Psoas muscle (tissue), 8 donors: ENCODE results near the gene SULT1A1. TPM values are rescaled to one million over a fixed set of nuclear protein-coding genes. Genes with fewer than 3 reads are reported as not detected.
"Not testable (repeated sequence)": the region's sequence is repeated elsewhere in the genome, so short reads cannot be mapped to it uniquely, and the experiment has no call there.

Experiments used
- ATAC-seq, 4 donors: fragments of 200-7000 bp; cut with Tn5 transposase; one replicate each; pipeline ENCODE4 v1.9.1; 2020; ENCODE audit warnings: moderate library complexity in 3 of 4, mild to moderate bottlenecking in 2 of 4
- DNase-seq, 2 donors: peaks; one replicate each; pipeline ENCODE4 v3.0.0-alpha.2; 2020
- H3K27ac ChIP-seq: fragments of 200-600 bp; one replicate; pipeline ENCODE4 v1.8.0; 2022
- H3K27me3 ChIP-seq, 3 donors: fragments of 200-600 bp in 1 of 3; one replicate each; pipeline versions ENCODE4 v1.6.1 to v1.8.0; 2013 to 2022; ENCODE audit warnings: low read length in 2 of 3, mild to moderate bottlenecking in 2 of 3, moderate library complexity in 1 of 3; ENCODE audit not compliant: insufficient read depth in 3 of 3
- H3K36me3 ChIP-seq, 2 donors: fragments of 200-600 bp in 1 of 2; one replicate each; pipeline versions ENCODE4 v1.6.1 to v1.8.0; 2013 to 2022; ENCODE audit warnings: low read depth in 1 of 2, mild to moderate bottlenecking in 1 of 2, moderate library complexity in 1 of 2; ENCODE audit not compliant: insufficient read depth in 1 of 2
- H3K4me1 ChIP-seq: fragments of 200-600 bp; one replicate; pipeline ENCODE4 v1.8.0; 2022
- H3K4me3 ChIP-seq: fragments of 200-600 bp; one replicate; pipeline ENCODE4 v1.8.0; 2022; ENCODE audit warnings: mild to moderate bottlenecking
- H3K9me3 ChIP-seq: fragments of 200-600 bp; one replicate; pipeline ENCODE4 v1.8.0; 2022
- CTCF ChIP-seq: fragments of 200-600 bp; IDR thresholded peaks from one replicate; pipeline ENCODE4 v1.8.0; 2022; ENCODE audit warnings: antibody characterized with exemption
- WGBS, 3 donors: extraction: QIAGEN DNeasy Blood & Tissue Kit; methylation state at CpG; one replicate each; pipeline versions ENCODE4 v1.1.6 to v1.1.7; 2013; 5-methylcytosine and 5-hydroxymethylcytosine counted together
- intact Hi-C, 2 donors: fragments of 100-400 bp; cut with DNase I; formaldehyde crosslinking; loops; one replicate each; pipeline versions ENCODE4 v1.11.0 to v1.14.2; 2022
- polyA plus RNA-seq, 3 donors: library from polyadenylated mRNA; stranded (reverse); fragments of 200-250 nt; gene quantifications; one replicate each; pipeline ENCODE4 v1.2.3, GENCODE V29; 2013
- total RNA-seq, 4 donors: library from RNA; stranded (reverse); fragmentation: NEBNext Ultra II Directional in 2 of 4; extraction: Animal tissue kit (Norgen Biotek cat#: 25700) in 2 of 4; gene quantifications; one replicate each; pipeline versions ENCODE4 v1.2.1 to v1.2.4, GENCODE V29; 2021 to 2023
- donor health status: healthy with polysubstance abuse.
- donor health status: DM: no; HTN: no; CAD: no; lungs with moderate emphysema.
- donor health status: Bipolar disorder and iron deficiency.
- donor health status: healthy.
- donor health status: DM: yes; HTN: yes; CAD: no.
- donor health status: DM: no; HTN: no; CAD: no.
- donor health status: DM: no; HTN: no; CAD: no.
- donor health status: DM: yes; HTN: yes; CAD: no.

Gene SULT1A1
- total and polyA plus RNA-seq, 7 donors = 2.8 to 22.8 (median 8.1) TPM

DNA sequence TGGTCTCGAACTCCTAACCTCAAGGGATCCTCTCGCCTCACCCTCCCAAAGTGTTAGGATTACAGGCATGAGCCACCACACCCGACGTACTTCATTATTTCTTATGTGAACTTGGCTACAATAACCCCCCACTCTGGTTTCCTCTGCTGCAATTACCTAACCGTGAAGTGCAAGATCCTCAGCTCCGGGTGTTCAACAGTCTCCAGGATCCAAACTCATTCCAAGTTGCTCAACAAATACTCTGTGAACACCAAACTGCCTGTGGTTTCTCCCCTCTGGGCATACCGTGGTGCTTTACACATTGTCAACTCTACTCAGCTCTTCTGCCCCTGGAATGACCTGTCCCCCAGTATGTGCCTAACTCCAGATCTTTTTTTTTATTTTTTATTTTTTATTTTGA, 6.8 kb upstream of the SULT1A1 start:
- no peaks in the 10 kb centered on the region for H3K9me3 ChIP-seq
- intact Hi-C loops = loop anchor here in 1 of 2 donors (5.0 kb wide), 1 partner anchor 124 kb away; the partner anchor contains the start of genes APOBR and CLN3
- no peak overlapping the region for H3K4me3 ChIP-seq
- no peaks in the 10 kb centered on the region for H3K4me1 ChIP-seq
- ATAC-seq (peak in 1 of 4 donors; percentile 42), DNase-seq (no peak)
- 66 to 76% (median 68%) methylated on average over 7 of the region's 7 CpGs for WGBS, 3 donors
- TF ChIP-seq CTCF = no peak
- H3K27ac ChIP-seq = no peak overlapping the region
- H3K27me3 ChIP-seq = no peaks in the 10 kb centered on the region
- peaks cover 0 to 17% of the 10 kb centered on the region in 2 donors for H3K36me3 ChIP-seq

DNA sequence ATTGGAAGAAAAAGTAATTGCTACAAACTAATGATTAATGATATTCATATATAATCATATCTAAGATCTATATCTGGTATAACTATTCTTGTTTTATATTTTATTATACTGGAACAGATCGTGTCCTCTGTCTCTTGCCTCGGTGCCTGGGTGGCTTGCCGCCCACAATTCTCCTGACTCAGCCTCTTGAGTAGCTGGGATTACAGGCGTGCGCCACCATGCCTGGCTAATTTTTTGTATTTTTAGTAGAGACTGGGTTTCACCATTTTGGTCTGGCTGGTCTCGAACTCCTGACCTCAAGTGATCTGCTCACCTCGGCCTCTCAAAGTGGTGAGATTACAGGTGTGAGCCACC, 6.4 kb upstream of the SULT1A1 start:
- WGBS, 3 donors = 72 to 79% (median 77%) methylated on average over 7 of the region's 7 CpGs
- intact Hi-C loops = loop anchor here in 1 of 2 donors (5.0 kb wide), 1 partner anchor 124 kb away; the partner anchor contains the start of genes APOBR and CLN3

DNA sequence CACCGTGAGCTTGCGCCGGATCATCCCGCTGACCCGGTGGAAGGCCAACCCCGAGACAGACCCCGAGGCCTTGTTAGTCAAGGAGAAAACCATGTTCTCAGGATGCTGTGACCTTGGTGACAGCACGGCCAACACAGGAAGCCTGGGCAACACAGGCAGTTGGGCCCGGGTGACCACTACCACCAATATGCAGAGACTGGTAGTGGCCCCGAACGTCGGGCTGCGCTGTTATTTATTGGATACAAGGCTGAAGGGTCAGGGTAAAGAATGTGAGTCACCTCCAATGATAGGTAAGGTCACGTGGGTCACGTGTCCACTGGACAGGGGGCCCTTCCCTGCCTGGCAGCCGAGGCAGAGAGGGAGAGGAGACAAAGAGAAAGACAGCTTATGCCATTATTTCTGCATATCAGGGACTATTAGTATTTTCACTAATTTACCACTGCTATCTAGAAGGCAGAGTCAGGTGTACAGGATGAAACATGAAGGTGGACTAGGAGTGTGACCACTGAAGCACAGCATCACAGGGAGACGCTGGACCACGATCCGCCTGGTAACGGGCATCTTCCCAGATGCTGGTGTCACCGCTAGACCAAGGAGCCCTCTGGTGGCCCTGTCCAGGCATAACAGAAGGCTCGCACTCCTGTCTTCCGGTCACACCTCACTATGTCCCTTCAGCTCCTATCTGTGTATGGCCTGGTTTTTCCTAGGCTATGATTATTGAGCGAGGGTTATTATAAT, 5.8 kb upstream of the SULT1A1 start:
- DNase-seq = peak; percentile 56 to 78
- intact Hi-C loops = loop anchor here in 1 of 2 donors (5.0 kb wide), 1 partner anchor 123 kb away; the partner anchor contains the start of genes APOBR and CLN3
- H3K36me3 ChIP-seq = peaks cover 0 to 17% of the 10 kb centered on the region in 2 donors
- H3K27ac ChIP-seq, H3K9me3 ChIP-seq, H3K4me1 ChIP-seq, H3K4me3 ChIP-seq, H3K27me3 ChIP-seq: not testable (repeated sequence)
- peak; percentile 76 for TF ChIP-seq CTCF
- WGBS, 3 donors = 40 to 44% (median 44%) methylated on average over 16 to 17 of the region's 24 CpGs
- ATAC-seq = peak in 3 of 4 donors; percentile 43 to 77 (median 50)

More for the DNA sequence above, 6.4 kb upstream of the SULT1A1 start:
- H3K27ac ChIP-seq, ATAC-seq, DNase-seq, H3K9me3 ChIP-seq, H3K4me3 ChIP-seq, H3K4me1 ChIP-seq, H3K27me3 ChIP-seq: not testable (repeated sequence)
- H3K36me3 ChIP-seq = peaks cover 0 to 17% of the 10 kb centered on the region in 2 donors

DNA sequence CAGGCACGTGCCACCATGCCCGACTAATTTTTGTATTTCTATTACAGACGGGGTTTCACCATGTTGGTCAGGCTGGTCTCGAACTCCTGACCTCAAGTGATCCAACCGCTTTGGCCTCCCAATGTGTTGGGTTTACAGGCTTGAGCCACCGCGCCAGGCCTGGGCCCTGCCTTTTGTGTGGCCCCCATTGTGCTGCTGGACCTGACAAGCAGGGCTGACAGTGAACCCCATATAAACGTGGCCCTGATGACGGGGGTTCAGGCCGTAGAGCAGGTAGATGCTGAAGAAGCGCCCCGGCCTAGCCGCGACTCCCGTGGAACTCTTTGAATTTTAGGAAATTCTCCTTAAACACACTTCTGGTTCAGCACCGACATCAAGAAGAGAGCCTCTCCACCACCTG, 4.7 kb upstream of the SULT1A1 start:
- ATAC-seq, intact Hi-C loops: not testable (repeated sequence)
- 75 to 82% (median 78%) methylated on average over 12 to 13 of the region's 16 CpGs for WGBS, 3 donors

GRCh38 chr16:28613912-28614311, 4.1 kb upstream of the SULT1A1 start:
- H3K4me3 ChIP-seq, intact Hi-C loops: not testable (repeated sequence)

More for the DNA sequence above, 4.7 kb upstream of the SULT1A1 start:
- not testable (repeated sequence) for H3K4me1 ChIP-seq, H3K27ac ChIP-seq, H3K4me3 ChIP-seq, DNase-seq, H3K27me3 ChIP-seq, H3K9me3 ChIP-seq
- peaks cover 0 to 10% of the 10 kb centered on the region in 2 donors for H3K36me3 ChIP-seq

DNA sequence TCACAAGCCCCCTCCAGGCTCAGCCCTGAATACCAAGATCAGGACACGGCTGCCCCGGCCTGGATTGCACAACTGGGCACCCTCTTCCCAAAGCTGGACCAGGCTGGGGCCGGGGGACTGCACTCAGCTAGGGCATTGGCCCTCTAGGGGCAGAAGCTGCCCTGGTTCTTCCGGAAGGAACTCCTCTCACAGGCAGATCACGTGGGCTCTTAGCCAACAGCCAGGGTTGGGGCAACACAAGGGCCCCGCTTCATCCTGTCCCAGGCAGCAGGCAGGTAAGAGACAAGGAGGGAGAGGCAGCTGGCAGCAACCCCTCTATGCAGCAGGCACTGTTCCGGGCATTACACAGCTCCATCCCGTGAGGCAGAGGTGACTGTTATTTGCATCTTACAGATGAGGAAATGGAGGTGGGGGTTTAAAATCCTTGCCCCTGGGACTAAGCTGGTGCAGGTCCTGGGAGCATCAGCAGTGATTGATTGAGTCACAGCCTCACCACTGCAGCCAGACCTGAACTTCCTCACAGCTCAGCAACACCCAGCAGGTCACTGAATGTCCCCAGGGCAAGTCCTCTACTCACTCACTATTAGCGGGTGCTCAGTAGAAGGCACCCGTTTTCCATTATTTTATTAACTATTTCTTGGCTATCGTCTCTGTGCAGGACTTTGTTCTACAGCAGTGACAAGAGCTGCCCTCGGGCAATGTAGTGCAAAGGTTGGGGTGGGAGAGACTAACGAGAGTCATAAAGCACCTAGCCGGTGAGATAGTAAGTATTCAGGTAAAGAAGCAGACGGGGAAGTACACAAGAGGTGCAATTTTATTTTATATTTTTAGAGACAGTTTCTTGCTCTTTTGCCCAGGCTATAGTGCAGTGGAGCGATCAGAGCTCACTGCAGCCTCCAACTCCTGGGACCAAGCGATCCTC, 2.8 kb upstream of the SULT1A1 start:
- H3K9me3 ChIP-seq, H3K4me1 ChIP-seq, H3K4me3 ChIP-seq, H3K27me3 ChIP-seq, intact Hi-C loops, H3K27ac ChIP-seq, DNase-seq, H3K36me3 ChIP-seq: not testable (repeated sequence)
- no CpG with 5 or more reads among the region's 17 CpGs for WGBS, 3 donors
- ATAC-seq = peak in 1 of 4 donors; percentile 21

More at GRCh38 chr16:28613912-28614311, 4.1 kb upstream of the SULT1A1 start:
- not testable (repeated sequence) for H3K27me3 ChIP-seq, ATAC-seq, H3K27ac ChIP-seq, H3K4me1 ChIP-seq, DNase-seq, H3K36me3 ChIP-seq, H3K9me3 ChIP-seq
- WGBS, 3 donors = 33 to 40% (median 35%) methylated on average over 1 to 7 of the region's 26 CpGs
